CD4-positive, alpha-beta T cell treated with Interleukin-15 for 4 hours (primary cell): Measurements from ENCODE around the gene CPNE5.

Experiments used
- DNase-seq: peaks from one replicate; pipeline ENCODE4 v3.0.0-alpha.2; 2020; ENCODE audit warnings: low spot score

Gene CPNE5

DNA sequence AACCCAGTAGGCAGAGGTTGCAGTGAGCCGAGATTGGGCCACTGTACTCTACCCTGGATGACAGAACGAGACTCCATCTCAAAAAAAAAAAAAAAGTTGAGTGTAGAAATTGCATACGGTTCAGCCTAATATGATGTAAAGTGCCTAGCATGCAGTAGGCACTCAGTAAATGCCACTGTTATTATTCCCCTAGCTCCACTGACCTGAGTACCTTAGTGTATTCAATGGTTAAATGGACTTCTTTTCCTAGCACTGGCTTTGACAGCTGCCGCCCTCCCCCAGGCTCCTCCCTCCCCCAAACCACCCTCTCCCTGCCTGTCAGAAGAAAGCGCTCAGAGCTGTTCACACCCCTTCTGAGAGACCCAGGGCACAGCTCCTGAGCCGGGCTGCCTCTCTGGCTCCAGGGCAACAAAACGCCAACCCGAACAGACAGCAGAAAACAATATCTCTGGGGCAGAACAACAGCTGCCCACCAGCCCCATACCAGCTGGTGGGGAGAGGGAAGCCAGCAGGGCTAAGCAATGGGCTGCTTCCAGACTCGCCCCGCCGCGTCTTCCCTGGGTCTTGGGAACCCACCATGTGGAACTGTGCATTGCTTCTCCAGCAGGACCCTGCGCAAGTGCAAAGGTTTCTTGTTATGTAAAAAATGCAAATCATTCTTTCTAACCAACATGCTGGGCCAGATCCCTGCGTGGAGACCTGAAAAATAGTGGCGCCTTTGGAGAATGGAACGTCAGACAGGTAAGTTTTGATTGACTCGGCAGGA lies 4.5 kb downstream of the CPNE5 start:
- DNase-seq: no peak

GRCh38 chr6:36833182-36833789 lies 6.0 kb downstream of the CPNE5 start:
- DNase-seq: no peak

DNA sequence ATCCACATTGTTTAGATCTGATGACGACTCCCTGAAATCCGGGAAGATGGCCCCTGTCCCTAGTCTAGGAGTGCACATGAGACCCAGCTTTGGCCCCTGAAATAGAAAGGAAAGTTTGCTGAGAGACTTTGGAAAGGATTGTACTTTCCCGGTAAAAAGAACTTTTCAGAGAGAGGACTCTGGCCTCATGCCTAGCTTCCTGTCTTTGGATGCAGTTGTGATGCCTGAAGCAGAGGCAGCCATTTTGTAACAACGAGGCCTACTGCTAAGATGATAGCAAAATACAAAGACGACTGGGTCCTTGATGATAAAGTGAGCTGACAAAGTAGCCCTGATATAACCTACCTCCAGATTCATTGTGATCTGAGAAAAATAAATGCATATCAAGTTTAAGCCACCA lies 6.9 kb downstream of the CPNE5 start:
- DNase-seq: no peak

- DNase-seq: no peak
Observed at GRCh38 chr6:36830577-36830976, 8.7 kb downstream of the CPNE5 start.

DNA sequence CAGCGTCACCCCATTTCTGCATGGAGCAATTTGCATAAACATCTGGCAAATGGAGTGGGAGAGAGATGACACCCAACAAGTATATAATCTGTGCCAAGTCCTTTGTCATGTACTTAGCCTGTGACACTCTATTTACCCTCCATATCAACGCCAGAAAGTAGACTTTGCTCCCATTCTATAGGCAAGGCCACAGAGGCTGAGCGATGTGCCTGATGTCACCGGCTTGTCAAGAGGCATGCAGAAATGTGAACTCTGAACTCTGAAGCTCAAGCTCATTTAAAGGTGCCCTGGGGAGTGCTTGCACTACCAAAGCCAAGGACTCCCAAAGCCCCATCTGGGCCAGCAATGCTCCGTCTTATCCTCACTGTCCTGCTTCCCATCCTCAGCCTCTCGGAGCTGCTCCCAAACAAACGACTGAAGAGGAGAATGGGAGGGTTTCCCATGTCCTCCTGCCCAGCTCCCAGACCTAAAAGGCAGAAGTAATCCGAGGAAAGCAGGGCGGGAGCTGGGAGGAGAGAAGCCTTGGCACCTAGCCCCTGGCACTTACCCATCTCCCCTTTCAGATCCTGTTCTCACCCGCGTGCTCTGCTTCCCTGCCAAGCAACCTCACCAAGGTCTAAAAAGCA lies 9.2 kb downstream of the CPNE5 start:
- no peak for DNase-seq

- DNase-seq: no peak
Observed at GRCh38 chr6:36827261-36828079, 11.8 kb downstream of the CPNE5 start.

DNA sequence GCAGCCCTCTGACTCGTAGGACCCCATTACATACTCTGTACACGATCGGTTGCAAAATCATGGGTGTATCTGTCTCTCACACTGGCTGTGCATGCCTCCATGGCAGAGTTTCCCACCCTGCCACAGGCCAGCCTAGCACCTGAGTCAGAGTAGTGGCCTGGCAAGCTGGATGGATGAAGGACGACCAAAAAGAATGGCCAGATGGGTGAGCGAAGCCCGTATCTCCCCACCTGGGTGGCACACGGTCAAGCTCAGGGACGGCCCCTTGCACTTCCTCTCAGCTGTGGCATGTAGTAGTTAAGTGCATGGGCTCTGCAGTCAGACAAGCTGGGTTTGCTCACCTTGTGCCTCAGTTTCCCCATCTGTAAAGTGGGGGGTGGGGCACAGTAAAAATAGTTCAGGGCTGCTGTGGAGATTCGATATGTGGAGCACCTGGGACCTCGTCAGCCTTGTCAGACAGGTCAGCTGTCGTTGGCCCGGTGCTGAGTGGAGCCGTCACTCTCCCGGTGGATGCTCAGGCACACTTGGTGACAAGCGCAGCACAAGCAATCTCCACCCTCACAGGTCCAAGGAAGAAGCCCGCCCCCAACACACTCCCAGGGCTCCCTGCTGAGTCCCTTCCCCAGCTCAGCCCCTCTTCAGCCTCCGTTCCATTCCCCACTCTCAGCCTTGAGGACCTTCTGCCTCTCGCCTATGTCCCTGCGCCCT lies 12.6 kb downstream of the CPNE5 start:
- no peak for DNase-seq

DNA sequence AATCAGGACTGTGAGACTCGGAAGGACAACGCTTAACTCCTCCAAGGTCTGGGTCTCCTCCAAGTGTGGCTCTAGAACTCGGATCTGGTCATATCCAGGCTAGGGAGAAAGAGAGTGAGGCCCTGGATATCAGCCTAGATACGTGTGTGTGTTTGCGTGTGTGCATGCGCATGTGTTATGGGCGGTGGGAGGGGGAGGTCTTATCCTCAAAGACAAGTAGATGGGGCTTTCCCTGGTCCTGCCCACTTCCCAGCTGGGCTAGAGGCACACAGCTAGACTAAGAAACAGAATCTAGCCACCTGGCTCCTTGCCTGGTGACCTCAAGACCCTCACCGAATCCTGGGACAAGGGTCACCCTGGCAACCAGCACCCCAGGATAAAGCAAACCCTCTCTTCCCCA lies 13.2 kb downstream of the CPNE5 start:
- no peak for DNase-seq

- DNase-seq: no peak
Observed at GRCh38 chr6:36825452-36825851, 13.8 kb downstream of the CPNE5 start.

GRCh38 chr6:36824253-36824652 lies 15.0 kb downstream of the CPNE5 start:
- DNase-seq: no peak

DNA sequence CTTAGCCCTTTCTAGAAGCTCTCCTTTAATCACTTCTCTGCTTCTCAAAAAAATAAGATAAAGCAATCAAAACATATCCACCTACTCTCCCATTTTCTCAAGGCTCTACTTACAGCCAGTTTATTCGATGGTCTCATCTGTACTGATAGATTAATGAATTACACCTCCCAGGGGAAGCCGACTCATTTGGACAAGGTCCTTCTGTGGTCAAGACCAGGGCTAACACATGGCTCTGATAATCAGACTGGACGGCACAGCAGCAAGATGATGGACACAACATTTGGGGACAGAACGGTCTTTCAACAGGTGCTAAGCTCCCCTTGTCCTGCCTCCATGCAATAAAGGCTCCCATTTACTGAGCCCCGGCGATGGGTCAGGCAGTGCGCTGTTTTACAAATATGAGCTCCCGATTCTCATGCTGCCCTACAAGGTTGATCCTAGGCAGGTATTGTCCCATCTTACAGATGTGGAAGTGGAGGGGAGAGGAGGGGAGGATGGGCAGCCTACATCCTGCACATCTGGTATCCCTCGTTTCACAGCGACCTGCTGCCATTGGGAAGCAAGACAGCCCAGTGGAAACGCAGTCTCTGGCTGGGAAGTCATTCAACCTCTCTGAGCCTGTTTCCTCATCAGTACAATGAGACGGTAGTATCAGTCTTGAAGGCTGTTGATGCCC lies 15.7 kb downstream of the CPNE5 start:
- no peak for DNase-seq

DNA sequence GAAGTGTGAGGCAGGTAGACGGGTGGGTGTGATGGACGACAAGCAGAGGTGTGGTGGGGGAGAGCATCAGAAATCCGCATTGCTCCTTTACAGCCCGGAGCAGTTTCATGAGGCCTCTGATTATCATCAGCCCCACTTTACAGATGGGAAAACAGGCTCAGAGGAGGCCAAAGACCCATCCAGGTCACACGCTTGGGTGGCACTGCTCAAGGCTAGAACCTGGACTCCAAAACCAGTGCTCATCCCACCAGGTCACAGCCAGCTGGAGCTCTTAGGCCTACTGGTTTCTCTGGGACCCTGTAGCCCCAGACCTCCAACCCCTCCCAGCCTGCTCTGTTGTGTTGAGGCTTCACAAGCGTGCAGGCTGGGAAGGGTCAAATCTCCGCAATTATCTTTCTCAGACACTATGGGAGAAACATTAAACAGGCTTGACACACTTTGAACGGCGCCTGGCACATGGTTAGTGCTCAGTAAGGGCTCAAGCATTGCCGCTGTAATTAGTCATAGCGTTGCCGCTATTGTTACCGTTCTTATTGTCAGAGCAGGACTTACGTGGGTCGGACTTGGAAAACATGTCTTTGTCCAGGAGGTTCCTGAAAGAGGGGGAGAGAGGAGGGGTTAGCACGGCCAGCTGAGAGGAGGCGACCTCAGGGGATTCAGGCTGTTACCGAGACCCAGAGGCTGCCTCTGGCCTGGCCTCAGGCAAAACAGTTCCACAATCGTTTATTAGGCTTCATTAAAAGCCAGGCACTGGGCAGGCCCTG lies 16.6 kb downstream of the CPNE5 start:
- no peak for DNase-seq

DNA sequence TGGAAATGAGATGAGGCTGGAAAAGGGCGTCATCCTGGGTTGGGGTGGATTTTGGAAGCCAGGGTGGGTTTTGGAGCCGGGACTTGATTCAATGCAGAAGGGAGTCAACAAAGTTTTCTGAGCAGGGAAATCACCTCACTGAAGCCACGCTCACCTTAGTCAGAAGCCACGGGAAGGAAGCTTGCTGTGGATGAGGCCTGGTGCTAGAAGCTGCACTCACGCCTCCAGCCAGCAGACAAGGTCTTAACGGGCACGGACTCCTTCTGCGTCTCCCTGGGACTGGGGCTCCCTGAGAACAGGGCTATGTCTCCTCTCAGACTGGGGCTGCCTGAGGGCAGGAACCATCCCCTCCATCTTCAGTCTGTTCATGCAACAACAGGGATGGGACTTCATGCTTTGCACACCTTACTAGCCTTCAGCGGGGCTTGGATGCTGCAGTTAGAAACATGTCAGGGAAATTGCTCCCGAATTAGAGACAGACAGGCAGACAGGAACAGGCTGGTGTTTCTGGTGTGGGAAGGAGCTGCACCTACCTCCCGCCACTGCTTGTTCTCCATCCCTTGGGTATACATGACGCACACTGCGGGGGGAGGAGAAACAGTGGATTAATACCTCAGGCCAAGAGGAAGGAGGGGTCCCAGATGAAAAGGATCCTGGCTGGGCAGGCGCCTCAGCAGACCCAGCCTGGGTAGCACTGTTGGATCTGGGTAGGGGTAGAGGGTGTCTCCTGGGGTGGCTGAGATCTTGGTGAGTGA lies 17.5 kb downstream of the CPNE5 start:
- DNase-seq: no peak

- DNase-seq: no peak
Observed at GRCh38 chr6:36820700-36821580, 18.3 kb downstream of the CPNE5 start.

DNA sequence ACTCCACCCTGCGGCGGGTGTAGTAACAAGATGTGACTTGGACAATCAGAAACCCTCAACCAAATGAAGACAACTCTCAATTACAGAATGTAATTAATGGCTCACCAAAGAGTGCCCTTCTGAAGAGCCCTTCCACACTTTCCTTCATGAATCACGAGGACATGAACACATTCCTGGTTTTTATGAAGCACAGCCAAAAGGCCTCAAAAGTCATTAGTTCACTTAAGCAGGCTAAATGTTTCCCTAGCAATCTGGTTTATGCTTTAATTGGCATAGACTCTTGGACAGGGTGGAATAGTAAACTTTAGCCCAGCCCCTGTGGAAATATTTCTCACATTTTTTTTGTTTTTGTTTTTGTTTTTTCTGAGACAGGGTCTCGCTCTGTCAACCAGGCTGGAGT lies 20.5 kb downstream of the CPNE5 start:
- no peak for DNase-seq

- DNase-seq: no peak
Observed at GRCh38 chr6:36817847-36818246, 21.4 kb downstream of the CPNE5 start.

DNA sequence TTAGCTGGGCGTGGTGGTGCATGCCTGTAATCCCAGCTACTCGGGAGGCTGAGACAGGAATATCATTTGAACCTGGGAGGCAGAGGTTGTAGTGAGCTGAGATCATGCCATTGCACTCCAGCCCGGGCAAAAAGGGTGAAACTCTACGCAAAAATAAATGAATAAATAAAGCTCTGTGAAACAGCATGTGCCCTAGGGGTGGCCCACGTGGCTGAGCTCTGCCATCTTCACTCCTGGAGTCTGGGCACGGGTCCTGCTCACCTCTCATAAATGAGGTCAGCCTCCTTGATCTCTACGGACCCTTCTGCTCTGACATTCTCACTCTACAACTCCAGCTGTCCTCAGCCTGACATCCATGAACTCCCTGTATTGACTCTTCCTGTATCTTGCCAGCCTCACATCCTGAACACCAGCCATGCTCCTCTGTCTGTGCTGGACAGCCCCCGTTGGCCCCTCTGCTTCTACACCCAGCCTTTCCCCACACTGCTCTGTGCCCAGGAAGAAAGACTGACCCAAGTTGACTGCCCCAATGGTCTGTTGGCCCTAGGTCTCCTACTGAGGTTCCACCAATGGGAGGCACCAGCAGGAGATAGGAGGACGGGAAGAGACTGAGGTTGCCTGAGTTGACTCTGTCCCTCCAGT lies 21.9 kb downstream of the CPNE5 start:
- DNase-seq: no peak

GRCh38 chr6:36815962-36816735 lies 23.1 kb downstream of the CPNE5 start:
- DNase-seq: no peak
